ENCODE results near the gene GKN2. TPM values are rescaled to one million over a fixed set of nuclear protein-coding genes. Genes with fewer than 3 reads are reported as not detected.

The GKN2 gene
- total and polyA plus RNA-seq, 2 of the 13 experiments (the other 11 are each of a cell fraction or from before 2014, with no cell fraction given): not detected

DNA sequence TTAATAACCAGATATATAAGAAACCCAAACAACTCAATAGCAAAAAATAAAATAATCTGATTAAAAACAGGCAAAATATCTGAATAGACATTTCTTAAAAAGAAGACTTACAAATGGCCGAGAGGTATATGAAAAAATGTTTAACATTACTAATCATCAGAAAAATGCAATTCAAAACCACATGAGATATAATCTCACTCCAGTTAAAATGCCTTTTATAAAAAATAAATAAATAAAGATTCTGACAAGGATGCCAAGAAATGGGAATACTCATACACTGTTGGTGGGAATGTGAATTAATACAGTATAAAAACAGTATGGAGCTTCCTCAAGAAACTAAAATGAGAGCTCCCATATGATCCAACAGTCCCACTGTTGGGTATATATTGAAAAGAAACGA lies 47.6 kb downstream of the GKN2 start:
- ChIA-PET POLR2A (no interaction called here), CTCF (ENCODE audit: low intra/inter-chr PET ratio, low total read pairs) (no interaction called here)
- Histone ChIP-seq H4K20me1 (ENCODE audit: insufficient read depth, low read length) (no peaks in the 10 kb centered on the region), H3K27me3 (ENCODE audit: control insufficient read depth in 1 of 2, insufficient read depth in 2 of 2, low read length in 2 of 2) (peaks cover 0 to 10% of the 10 kb centered on the region in 2 experiments; a peak in 1 of 5 replicates), H3K9ac (ENCODE audit: insufficient read depth, low read depth, low read length) (no peak overlapping the region), H3K36me3 (replicated peaks in 1 of 2; ENCODE audit: control insufficient read depth in 1 of 2, insufficient read depth in 2 of 2, low read length in 2 of 2) (no peaks in the 10 kb centered on the region), H3K27ac (ENCODE audit: extremely low read length, insufficient read depth, low read length) (no peak overlapping the region), H3K9me3 (ENCODE audit: low read length) (peaks cover 6% of the 10 kb centered on the region; the same call in 1 of the 2 replicates), H3K4me3 (replicated peaks in 1 of 3; ENCODE audit: insufficient read depth in 1 of 3, low read depth in 2 of 3, low read length in 3 of 3) (no peak overlapping the region), H2AFZ (ENCODE audit: low read length) (no peak overlapping the region), H3K79me2 (ENCODE audit: insufficient read depth, low read length) (no peaks in the 10 kb centered on the region), H3K4me2 (ENCODE audit: low read depth, low read length) (no peak overlapping the region), H3K4me1 (ENCODE audit: insufficient read depth, low read length) (peaks cover 10% of the 10 kb centered on the region)
- in situ Hi-C loops (cut with HindIII; ENCODE audit: extremely low pct_ligation_motif_present, low pct_unique_long_range_greater_than_20kb) (no loop called here), intact Hi-C loops (cut with micrococcal nuclease; ENCODE audit: unreplicated experiment) (loop anchor here (5.0 kb wide), 1 partner anchor 68 kb away; no protein-coding TSS in a partner anchor)
- no TSS peak for BruUV-seq (replicated peaks)
- ATAC-seq: no peak
- FAIRE-seq: no peak
- DNase-seq (ENCODE audit: low spot score): no peak
- TF ChIP-seq, protein P1, sequence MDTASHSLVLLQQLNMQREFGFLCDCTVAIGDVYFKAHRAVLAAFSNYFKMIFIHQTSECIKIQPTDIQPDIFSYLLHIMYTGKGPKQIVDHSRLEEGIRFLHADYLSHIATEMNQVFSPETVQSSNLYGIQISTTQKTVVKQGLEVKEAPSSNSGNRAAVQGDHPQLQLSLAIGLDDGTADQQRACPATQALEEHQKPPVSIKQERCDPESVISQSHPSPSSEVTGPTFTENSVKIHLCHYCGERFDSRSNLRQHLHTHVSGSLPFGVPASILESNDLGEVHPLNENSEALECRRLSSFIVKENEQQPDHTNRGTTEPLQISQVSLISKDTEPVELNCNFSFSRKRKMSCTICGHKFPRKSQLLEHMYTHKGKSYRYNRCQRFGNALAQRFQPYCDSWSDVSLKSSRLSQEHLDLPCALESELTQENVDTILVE (CRISPR knock-in tag; IDR thresholded peaks at IDR 0.05): no peak
- no peak for TF ChIP-seq PITX1 (CRISPR knock-in tag; IDR thresholded peaks at IDR 0.05)
- no peak for TF ChIP-seq SRSF9 (IDR thresholded peaks at IDR 0.05; ENCODE audit: borderline replicate concordance, insufficient read depth, low read depth, low read length, poor library complexity, severe bottlenecking)
- no peak for TF ChIP-seq SMYD3 (CRISPR knock-in tag; IDR thresholded peaks at IDR 0.05)
- no peak for TF ChIP-seq NKX3-1 (CRISPR knock-in tag; IDR thresholded peaks at IDR 0.05)
- TF ChIP-seq ZKSCAN1 (IDR thresholded peaks at IDR 0.05; ENCODE audit: low read length): no peak
- no peak for TF ChIP-seq ZNF510 (CRISPR knock-in tag; IDR thresholded peaks at IDR 0.05; ENCODE audit: low read depth)
- no peak for TF ChIP-seq ZNF484 (CRISPR knock-in tag; IDR thresholded peaks at IDR 0.05; ENCODE audit: borderline replicate concordance, low read depth)
- TF ChIP-seq, protein P2, sequence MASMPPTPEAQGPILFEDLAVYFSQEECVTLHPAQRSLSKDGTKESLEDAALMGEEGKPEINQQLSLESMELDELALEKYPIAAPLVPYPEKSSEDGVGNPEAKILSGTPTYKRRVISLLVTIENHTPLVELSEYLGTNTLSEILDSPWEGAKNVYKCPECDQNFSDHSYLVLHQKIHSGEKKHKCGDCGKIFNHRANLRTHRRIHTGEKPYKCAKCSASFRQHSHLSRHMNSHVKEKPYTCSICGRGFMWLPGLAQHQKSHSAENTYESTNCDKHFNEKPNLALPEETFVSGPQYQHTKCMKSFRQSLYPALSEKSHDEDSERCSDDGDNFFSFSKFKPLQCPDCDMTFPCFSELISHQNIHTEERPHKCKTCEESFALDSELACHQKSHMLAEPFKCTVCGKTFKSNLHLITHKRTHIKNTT (CRISPR knock-in tag; IDR thresholded peaks at IDR 0.05): no peak
- no peak for TF ChIP-seq ZNF20 (CRISPR knock-in tag; IDR thresholded peaks at IDR 0.05)
- TF ChIP-seq, protein P3, sequence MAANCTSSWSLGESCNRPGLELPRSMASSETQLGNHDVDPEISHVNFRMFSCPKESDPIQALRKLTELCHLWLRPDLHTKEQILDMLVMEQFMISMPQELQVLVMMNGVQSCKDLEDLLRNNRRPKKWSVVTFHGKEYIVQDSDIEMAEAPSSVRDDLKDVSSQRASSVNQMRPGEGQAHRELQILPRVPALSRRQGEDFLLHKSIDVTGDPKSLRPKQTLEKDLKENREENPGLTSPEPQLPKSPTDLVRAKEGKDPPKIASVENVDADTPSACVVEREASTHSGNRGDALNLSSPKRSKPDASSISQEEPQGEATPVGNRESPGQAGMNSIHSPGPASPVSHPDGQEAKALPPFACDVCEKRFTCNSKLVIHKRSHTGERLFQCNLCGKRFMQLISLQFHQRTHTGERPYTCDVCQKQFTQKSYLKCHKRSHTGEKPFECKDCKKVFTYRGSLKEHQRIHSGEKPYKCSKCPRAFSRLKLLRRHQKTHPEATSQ (CRISPR knock-in tag; IDR thresholded peaks at IDR 0.05; ENCODE audit: borderline replicate concordance): no peak
- TF ChIP-seq, protein P4, sequence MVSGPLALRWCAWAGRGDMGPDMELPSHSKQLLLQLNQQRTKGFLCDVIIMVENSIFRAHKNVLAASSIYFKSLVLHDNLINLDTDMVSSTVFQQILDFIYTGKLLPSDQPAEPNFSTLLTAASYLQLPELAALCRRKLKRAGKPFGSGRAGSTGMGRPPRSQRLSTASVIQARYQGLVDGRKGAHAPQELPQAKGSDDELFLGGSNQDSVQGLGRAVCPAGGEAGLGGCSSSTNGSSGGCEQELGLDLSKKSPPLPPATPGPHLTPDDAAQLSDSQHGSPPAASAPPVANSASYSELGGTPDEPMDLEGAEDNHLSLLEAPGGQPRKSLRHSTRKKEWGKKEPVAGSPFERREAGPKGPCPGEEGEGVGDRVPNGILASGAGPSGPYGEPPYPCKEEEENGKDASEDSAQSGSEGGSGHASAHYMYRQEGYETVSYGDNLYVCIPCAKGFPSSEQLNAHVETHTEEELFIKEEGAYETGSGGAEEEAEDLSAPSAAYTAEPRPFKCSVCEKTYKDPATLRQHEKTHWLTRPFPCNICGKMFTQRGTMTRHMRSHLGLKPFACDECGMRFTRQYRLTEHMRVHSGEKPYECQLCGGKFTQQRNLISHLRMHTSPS (CRISPR knock-in tag; IDR thresholded peaks at IDR 0.05; ENCODE audit: low read depth): no peak
- 2% methylated on average over 2 of the region's 2 CpGs for WGBS (ENCODE audit: low lambda C conversion rate)
